Endothelial cell (in vitro differentiated cells): ENCODE data around the gene THSD7A. TPM values are rescaled to one million over a fixed set of nuclear protein-coding genes. Genes with fewer than 3 reads are reported as not detected.

Experiments used
- DNase-seq: peaks from one replicate; pipeline ENCODE4 v3.0.0; 2021; ENCODE audit warnings: low spot score
- H3K27ac Mint-ChIP-seq: one replicate; pipeline ENCODE4 v1.8.0; 2021; ENCODE audit warnings: mixed read lengths, inconsistent platforms; ENCODE audit not compliant: unreplicated experiment
- H3K27me3 Mint-ChIP-seq: one replicate; pipeline ENCODE4 v1.8.0; 2021; ENCODE audit warnings: mild to moderate bottlenecking, moderate library complexity, mixed read lengths, inconsistent platforms; ENCODE audit not compliant: unreplicated experiment
- H3K36me3 Mint-ChIP-seq: one replicate; pipeline ENCODE4 v1.8.0; 2021; ENCODE audit warnings: mild to moderate bottlenecking, low read depth, mixed read lengths, inconsistent platforms; ENCODE audit not compliant: unreplicated experiment
- H3K4me1 Mint-ChIP-seq: one replicate; pipeline ENCODE4 v1.8.0; 2021; ENCODE audit warnings: mild to moderate bottlenecking, mixed read lengths, inconsistent platforms; ENCODE audit not compliant: unreplicated experiment
- H3K4me3 Mint-ChIP-seq: one replicate; pipeline ENCODE4 v1.8.0; 2021; ENCODE audit warnings: mild to moderate bottlenecking, mixed read lengths, inconsistent platforms; ENCODE audit not compliant: unreplicated experiment
- H3K9me3 Mint-ChIP-seq: one replicate; pipeline ENCODE4 v1.8.0; 2021; ENCODE audit warnings: mixed read lengths, inconsistent platforms; ENCODE audit not compliant: unreplicated experiment
- total RNA-seq: library from RNA; stranded (reverse); fragmentation: NEBNext Ultra II Directional; extraction: Animal tissue kit (Norgen Biotek cat#: 25700); gene quantifications from one replicate; pipeline ENCODE4 v1.2.1, GENCODE V29; 2021; ENCODE audit not compliant: unreplicated experiment
- TF ChIP-seq, protein P1 (sequence below): fragments of 200-600 bp; sonication (generic); IDR thresholded peaks from one replicate; pipeline ENCODE4 v1.5.0; 2021; ENCODE audit warnings: antibody characterized with exemption; ENCODE audit not compliant: unreplicated experiment

The THSD7A gene
- total RNA-seq, 1 donor from 2014 or later, result 28.7 TPM

DNA sequence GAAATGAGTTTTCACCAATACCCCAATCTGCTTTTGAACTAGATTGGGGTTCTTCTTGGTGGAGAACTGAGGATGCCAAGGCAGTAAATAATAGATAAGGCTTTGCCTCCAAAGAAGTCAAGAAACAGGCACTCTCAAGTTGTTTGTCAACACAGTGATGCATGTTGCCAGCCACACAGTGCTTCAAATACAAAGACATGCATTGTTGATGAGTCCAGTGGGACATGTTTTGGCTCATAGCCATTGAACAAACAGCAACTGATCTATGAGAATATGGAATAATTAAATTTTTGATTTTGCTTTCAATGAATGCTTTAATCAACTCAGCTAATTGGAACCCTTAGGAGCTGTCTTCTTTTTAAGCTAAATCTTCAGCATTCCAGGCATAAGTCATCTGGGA, 346.4 kb downstream of the THSD7A start:
- peaks cover 11% of the 10 kb centered on the region for H3K4me1 Mint-ChIP-seq
- no peaks in the 10 kb centered on the region for H3K9me3 Mint-ChIP-seq
- TF ChIP-seq, protein P1, sequence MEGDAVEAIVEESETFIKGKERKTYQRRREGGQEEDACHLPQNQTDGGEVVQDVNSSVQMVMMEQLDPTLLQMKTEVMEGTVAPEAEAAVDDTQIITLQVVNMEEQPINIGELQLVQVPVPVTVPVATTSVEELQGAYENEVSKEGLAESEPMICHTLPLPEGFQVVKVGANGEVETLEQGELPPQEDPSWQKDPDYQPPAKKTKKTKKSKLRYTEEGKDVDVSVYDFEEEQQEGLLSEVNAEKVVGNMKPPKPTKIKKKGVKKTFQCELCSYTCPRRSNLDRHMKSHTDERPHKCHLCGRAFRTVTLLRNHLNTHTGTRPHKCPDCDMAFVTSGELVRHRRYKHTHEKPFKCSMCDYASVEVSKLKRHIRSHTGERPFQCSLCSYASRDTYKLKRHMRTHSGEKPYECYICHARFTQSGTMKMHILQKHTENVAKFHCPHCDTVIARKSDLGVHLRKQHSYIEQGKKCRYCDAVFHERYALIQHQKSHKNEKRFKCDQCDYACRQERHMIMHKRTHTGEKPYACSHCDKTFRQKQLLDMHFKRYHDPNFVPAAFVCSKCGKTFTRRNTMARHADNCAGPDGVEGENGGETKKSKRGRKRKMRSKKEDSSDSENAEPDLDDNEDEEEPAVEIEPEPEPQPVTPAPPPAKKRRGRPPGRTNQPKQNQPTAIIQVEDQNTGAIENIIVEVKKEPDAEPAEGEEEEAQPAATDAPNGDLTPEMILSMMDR, result no peak
- no peak for DNase-seq
- H3K4me3 Mint-ChIP-seq, result no peak overlapping the region
- no peaks in the 10 kb centered on the region for H3K36me3 Mint-ChIP-seq
- H3K27ac Mint-ChIP-seq, result no peak overlapping the region
- H3K27me3 Mint-ChIP-seq, result no peaks in the 10 kb centered on the region

DNA sequence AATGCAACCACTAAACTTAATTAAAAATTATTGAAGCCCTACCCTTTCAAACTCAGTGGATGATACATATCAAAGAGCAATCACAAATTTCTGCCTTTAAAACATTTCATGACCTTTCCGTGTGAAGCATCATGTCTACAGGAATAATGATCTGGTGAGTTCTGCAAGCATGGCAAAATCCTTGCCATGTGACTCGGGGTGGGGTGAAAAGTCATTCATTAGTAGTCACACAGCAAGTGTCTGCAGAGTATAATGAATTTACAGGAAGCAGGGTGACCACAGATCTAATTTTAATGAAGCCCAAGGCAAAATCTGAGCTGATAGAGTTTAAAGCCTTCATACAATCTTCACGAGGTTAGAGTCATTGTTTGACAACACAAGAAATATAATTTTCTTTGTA, 351.9 kb downstream of the THSD7A start:
- no peak overlapping the region for H3K27ac Mint-ChIP-seq
- no peaks in the 10 kb centered on the region for H3K27me3 Mint-ChIP-seq
- no peak overlapping the region for H3K4me3 Mint-ChIP-seq
- TF ChIP-seq, protein P1, result no peak
- peaks cover 19% of the 10 kb centered on the region for H3K4me1 Mint-ChIP-seq
- no peaks in the 10 kb centered on the region for H3K9me3 Mint-ChIP-seq
- no peaks in the 10 kb centered on the region for H3K36me3 Mint-ChIP-seq
- DNase-seq, result no peak

DNA sequence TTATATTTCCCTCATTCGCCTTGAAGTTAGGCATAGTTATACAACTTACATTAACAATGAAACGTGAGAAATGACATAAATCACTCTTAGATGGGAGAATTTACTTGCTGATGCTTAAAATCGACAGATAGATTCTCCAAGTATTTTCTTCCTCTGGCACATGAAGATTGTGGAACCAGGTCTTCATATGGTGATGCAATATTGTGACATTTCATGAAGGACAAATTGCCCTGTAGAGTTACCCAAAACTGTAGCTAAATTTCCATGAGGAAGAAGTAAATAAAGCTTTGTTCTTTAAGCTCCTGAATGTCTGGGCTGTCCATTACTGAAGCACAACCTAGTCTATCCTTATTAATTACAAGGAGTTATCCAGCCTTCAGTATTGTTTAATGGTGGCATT, 353.1 kb downstream of the THSD7A start:
- H3K27me3 Mint-ChIP-seq, result no peaks in the 10 kb centered on the region
- no peak for DNase-seq
- no peaks in the 10 kb centered on the region for H3K9me3 Mint-ChIP-seq
- TF ChIP-seq, protein P1, result no peak
- H3K27ac Mint-ChIP-seq, result no peak overlapping the region
- peaks cover 15% of the 10 kb centered on the region for H3K4me1 Mint-ChIP-seq
- no peak overlapping the region for H3K4me3 Mint-ChIP-seq
- H3K36me3 Mint-ChIP-seq, result no peaks in the 10 kb centered on the region

DNA sequence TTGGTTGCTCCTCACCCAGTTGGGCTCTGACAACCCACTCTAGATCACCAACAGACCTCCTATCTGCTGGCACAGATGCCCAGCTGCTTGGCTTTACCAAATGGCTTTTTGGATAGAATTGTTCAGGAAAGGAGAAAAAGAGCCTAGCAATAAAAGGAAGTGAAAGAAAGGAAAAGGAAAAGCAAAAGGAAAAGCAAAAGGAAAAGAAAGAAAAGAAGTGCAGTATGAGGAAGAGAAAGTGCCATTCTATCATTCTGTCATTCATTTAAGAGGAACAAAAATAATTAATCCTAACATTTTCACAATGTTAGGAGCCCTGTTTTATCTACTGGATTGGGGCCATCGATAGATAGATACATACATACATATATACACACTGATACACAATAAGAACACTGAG, 353.6 kb downstream of the THSD7A start:
- H3K9me3 Mint-ChIP-seq, result no peaks in the 10 kb centered on the region
- H3K27ac Mint-ChIP-seq, result no peak overlapping the region
- no peaks in the 10 kb centered on the region for H3K27me3 Mint-ChIP-seq
- TF ChIP-seq, protein P1, result no peak
- no peak for DNase-seq
- H3K4me1 Mint-ChIP-seq, result peaks cover 14% of the 10 kb centered on the region
- no peaks in the 10 kb centered on the region for H3K36me3 Mint-ChIP-seq
- H3K4me3 Mint-ChIP-seq, result no peak overlapping the region

DNA sequence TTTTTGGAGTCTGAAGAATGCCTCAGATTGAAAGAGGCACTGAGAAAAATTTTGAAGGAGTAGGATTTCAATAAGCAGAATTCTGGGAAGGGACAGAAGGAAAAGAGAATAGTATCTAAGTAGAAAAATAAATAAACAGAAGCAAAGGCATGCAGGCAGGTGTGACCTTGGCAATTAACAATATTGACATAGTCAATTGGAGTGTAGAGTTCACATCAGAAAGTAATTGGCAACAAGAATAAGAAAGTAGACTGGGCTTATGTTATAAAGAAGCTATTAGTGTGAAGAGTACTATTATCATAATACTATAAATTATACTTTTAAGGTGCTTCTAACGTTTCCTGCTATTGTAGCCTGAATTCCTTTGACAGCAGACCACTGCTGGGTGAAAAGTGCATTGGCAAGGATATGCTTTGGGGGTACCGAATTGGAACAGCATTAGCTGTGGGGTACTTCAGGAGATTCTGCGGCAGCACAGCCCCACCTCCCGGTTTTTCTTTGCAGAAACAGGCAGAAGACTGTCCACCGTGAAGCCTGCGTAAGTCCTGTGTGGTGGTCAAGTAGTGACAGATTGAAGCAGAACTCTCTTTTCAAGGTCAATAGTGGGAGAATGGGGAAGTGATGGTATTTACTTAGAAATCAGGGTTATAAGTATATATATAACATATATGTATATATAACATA, 357.0 kb downstream of the THSD7A start:
- H3K4me1 Mint-ChIP-seq, result peaks cover 14% of the 10 kb centered on the region
- DNase-seq, result no peak
- no peak overlapping the region for H3K4me3 Mint-ChIP-seq
- TF ChIP-seq, protein P1, result no peak
- H3K27ac Mint-ChIP-seq, result no peak overlapping the region
- no peaks in the 10 kb centered on the region for H3K9me3 Mint-ChIP-seq
- H3K27me3 Mint-ChIP-seq, result no peaks in the 10 kb centered on the region
- no peaks in the 10 kb centered on the region for H3K36me3 Mint-ChIP-seq
